Adrenal gland (tissue), 5 donors: ENCODE results near the gene PLXNA2.

Experiments used
- CTCF ChIP-seq, 6 experiments: fragments of 450-650 bp in 4 of 6; fragments of 200-600 bp in 2 of 6; sonication (generic) in 1 of 6; IDR thresholded peaks; 1 replicate in 5 of 6; 2 replicates in 1 of 6; pipeline versions ENCODE4 v1.5.1 to v1.8.0; 2016 to 2021; ENCODE audit warnings: antibody characterized with exemption in 6 of 6, mild to moderate bottlenecking in 2 of 6, moderate library complexity in 1 of 6
- POLR2A ChIP-seq, 2 donors: fragments of 450-650 bp; IDR thresholded peaks; one replicate each; pipeline ENCODE4 v1.6.1; 2017; ENCODE audit warnings: antibody characterized with exemption in 2 of 2, mild to moderate bottlenecking in 2 of 2, moderate library complexity in 1 of 2
- donor health status: DM: no; HTN: no; CAD: no.

- TF ChIP-seq POLR2A (IDR thresholded peaks at IDR 0.05) (no peak), CTCF (IDR thresholded peaks at IDR 0.05) (no peak)
Observed at GRCh38 chr1:208040821-208041297, 203.3 kb downstream of the PLXNA2 start.
